Breast epithelium (tissue), 3 donors: ENCODE results near the gene RPS21.

Source experiments
- POLR2A ChIP-seq: fragments of 450-650 bp; IDR thresholded peaks from one replicate; pipeline ENCODE4 v1.6.1; 2016; ENCODE audit warnings: antibody characterized with exemption, mild to moderate bottlenecking, moderate library complexity
- POLR2AphosphoS5 ChIP-seq, 3 donors: sonication (generic); formaldehyde crosslinking; IDR thresholded peaks; one replicate each; pipeline ENCODE4 v1.6.1; 2017; ENCODE audit warnings: antibody characterized with exemption in 3 of 3

- TF ChIP-seq POLR2A = no peak
- TF ChIP-seq POLR2AphosphoS5 (IDR thresholded peaks at IDR 0.05) = peak in 1 of 3 donors; percentile 25
These were observed 27.3 kb upstream of the RPS21 start for GRCh38 chr20:62359491-62360121.
